Suprapubic skin (tissue), 3 donors: ENCODE measurements around the gene ATP6AP1.

Source experiments
- CTCF ChIP-seq, 2 donors: fragments of 200-600 bp in 1 of 2; fragments of 450-650 bp in 1 of 2; sonication (generic) in 1 of 2; IDR thresholded peaks; one replicate each; pipeline ENCODE4 v1.5.1; 2016 to 2019; ENCODE audit warnings: antibody characterized with exemption in 2 of 2, mild to moderate bottlenecking in 1 of 2, moderate library complexity in 1 of 2
- EP300 ChIP-seq: sonication (generic); formaldehyde crosslinking; IDR thresholded peaks from one replicate; pipeline ENCODE4 v1.6.1; 2017; ENCODE audit warnings: antibody characterized with exemption
- POLR2A ChIP-seq, 2 donors: fragments of 450-650 bp; IDR thresholded peaks; one replicate each; pipeline ENCODE4 v1.6.1; 2017; ENCODE audit warnings: antibody characterized with exemption in 2 of 2, mild to moderate bottlenecking in 2 of 2, moderate library complexity in 2 of 2

- TF ChIP-seq EP300, result no peak
- TF ChIP-seq POLR2A (IDR thresholded peaks at IDR 0.05), result no peak
- no peak for TF ChIP-seq CTCF (IDR thresholded peaks at IDR 0.05)
Measured at GRCh38 chrX:154426916-154427770, 1.3 kb upstream of the ATP6AP1 start.
